Measurements from ENCODE around the gene ERLIN1. TPM values are rescaled to one million over a fixed set of nuclear protein-coding genes. Genes with fewer than 3 reads are reported as not detected.

Gene ERLIN1
- total and polyA plus RNA-seq, 4 donors, result 21.7 to 85.4 (median 70.0) TPM

DNA sequence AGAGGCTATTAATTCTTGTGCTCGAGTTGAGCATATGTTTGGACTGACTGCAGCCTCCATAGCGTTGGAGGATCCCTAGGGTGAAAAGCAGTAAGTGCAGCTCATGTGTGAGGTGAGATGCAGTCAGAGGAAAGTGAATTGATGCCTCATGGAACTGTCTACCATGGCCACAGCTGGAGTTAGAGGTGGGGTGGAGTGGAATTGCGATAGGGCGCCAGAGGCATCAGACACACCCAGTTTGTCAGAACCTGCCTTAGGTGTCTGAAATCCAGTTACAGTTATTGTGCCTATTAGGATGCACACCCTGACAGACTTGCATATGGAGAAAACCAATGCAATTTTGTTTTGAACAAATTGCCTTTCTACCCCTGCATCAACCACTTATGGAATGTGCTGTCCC is 39.4 kb downstream of the ERLIN1 start:
- no peak overlapping the region for H3K4me3 ChIP-seq (ENCODE audit: low read depth in 1 of 3, low read length in 3 of 3)
- no peaks in the 10 kb centered on the region for H3K27me3 ChIP-seq (ENCODE audit: control insufficient read depth in 4 of 4, insufficient read depth in 4 of 4, low read length in 3 of 4)
- peaks cover 0 to 13% (median 9%) of the 10 kb centered on the region in 4 donors for H3K36me3 ChIP-seq (ENCODE audit: control insufficient read depth in 4 of 4, insufficient read depth in 3 of 4, low read depth in 1 of 4, low read length in 3 of 4)
- no peaks in the 10 kb centered on the region for H3K9me3 ChIP-seq (ENCODE audit: control insufficient read depth in 4 of 4, low read length in 3 of 4)
- DNase-seq (ENCODE audit: low spot score), result no peak
- H3K27ac ChIP-seq (ENCODE audit: low read depth in 1 of 2, low read length in 2 of 2), result peak overlapping the region in 1 of 2 donors; percentile 28
- WGBS, result 91% methylated on average over 4 of the region's 4 CpGs
- H3K4me1 ChIP-seq (ENCODE audit: control insufficient read depth in 4 of 4, insufficient read depth in 4 of 4, low read length in 3 of 4), result peaks cover 2 to 10% (median 4%) of the 10 kb centered on the region in 4 donors
- TF ChIP-seq, protein P1, sequence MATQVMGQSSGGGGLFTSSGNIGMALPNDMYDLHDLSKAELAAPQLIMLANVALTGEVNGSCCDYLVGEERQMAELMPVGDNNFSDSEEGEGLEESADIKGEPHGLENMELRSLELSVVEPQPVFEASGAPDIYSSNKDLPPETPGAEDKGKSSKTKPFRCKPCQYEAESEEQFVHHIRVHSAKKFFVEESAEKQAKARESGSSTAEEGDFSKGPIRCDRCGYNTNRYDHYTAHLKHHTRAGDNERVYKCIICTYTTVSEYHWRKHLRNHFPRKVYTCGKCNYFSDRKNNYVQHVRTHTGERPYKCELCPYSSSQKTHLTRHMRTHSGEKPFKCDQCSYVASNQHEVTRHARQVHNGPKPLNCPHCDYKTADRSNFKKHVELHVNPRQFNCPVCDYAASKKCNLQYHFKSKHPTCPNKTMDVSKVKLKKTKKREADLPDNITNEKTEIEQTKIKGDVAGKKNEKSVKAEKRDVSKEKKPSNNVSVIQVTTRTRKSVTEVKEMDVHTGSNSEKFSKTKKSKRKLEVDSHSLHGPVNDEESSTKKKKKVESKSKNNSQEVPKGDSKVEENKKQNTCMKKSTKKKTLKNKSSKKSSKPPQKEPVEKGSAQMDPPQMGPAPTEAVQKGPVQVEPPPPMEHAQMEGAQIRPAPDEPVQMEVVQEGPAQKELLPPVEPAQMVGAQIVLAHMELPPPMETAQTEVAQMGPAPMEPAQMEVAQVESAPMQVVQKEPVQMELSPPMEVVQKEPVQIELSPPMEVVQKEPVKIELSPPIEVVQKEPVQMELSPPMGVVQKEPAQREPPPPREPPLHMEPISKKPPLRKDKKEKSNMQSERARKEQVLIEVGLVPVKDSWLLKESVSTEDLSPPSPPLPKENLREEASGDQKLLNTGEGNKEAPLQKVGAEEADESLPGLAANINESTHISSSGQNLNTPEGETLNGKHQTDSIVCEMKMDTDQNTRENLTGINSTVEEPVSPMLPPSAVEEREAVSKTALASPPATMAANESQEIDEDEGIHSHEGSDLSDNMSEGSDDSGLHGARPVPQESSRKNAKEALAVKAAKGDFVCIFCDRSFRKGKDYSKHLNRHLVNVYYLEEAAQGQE (IDR thresholded peaks at IDR 0.05), result no peak
- TF ChIP-seq FOXA2 (IDR thresholded peaks at IDR 0.05) (no peak), FOXA1 (IDR thresholded peaks at IDR 0.05) (no peak), HNF4G (IDR thresholded peaks at IDR 0.05) (no peak), EGR1 (IDR thresholded peaks at IDR 0.05; ENCODE audit: low read depth in 2 of 2) (no peak), NR2F2 (IDR thresholded peaks at IDR 0.05) (no peak), TAF1 (conservative IDR thresholded peaks at IDR 0.05) (no peak), YY1 (IDR thresholded peaks at IDR 0.05) (no peak), SP1 (IDR thresholded peaks at IDR 0.05) (no peak), RAD21 (IDR thresholded peaks at IDR 0.05) (no peak), RXRA (IDR thresholded peaks at IDR 0.05) (no peak), HNF4A (conservative IDR thresholded peaks at IDR 0.05) (no peak), JUND (IDR thresholded peaks at IDR 0.05) (no peak), GABPA (IDR thresholded peaks at IDR 0.05 in 1 of 2, conservative IDR thresholded peaks at IDR 0.05 in 1 of 2) (no peak)
- TF ChIP-seq, protein P2, sequence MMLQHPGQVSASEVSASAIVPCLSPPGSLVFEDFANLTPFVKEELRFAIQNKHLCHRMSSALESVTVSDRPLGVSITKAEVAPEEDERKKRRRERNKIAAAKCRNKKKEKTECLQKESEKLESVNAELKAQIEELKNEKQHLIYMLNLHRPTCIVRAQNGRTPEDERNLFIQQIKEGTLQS (IDR thresholded peaks at IDR 0.05), result no peak
- TF ChIP-seq, protein P3, sequence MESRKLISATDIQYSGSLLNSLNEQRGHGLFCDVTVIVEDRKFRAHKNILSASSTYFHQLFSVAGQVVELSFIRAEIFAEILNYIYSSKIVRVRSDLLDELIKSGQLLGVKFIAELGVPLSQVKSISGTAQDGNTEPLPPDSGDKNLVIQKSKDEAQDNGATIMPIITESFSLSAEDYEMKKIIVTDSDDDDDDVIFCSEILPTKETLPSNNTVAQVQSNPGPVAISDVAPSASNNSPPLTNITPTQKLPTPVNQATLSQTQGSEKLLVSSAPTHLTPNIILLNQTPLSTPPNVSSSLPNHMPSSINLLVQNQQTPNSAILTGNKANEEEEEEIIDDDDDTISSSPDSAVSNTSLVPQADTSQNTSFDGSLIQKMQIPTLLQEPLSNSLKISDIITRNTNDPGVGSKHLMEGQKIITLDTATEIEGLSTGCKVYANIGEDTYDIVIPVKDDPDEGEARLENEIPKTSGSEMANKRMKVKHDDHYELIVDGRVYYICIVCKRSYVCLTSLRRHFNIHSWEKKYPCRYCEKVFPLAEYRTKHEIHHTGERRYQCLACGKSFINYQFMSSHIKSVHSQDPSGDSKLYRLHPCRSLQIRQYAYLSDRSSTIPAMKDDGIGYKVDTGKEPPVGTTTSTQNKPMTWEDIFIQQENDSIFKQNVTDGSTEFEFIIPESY (IDR thresholded peaks at IDR 0.05), result no peak
- TF ChIP-seq, protein P4, sequence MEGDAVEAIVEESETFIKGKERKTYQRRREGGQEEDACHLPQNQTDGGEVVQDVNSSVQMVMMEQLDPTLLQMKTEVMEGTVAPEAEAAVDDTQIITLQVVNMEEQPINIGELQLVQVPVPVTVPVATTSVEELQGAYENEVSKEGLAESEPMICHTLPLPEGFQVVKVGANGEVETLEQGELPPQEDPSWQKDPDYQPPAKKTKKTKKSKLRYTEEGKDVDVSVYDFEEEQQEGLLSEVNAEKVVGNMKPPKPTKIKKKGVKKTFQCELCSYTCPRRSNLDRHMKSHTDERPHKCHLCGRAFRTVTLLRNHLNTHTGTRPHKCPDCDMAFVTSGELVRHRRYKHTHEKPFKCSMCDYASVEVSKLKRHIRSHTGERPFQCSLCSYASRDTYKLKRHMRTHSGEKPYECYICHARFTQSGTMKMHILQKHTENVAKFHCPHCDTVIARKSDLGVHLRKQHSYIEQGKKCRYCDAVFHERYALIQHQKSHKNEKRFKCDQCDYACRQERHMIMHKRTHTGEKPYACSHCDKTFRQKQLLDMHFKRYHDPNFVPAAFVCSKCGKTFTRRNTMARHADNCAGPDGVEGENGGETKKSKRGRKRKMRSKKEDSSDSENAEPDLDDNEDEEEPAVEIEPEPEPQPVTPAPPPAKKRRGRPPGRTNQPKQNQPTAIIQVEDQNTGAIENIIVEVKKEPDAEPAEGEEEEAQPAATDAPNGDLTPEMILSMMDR (IDR thresholded peaks at IDR 0.05; ENCODE audit: low read depth, low read length, missing input control), result no peak
- TF ChIP-seq, protein P5, sequence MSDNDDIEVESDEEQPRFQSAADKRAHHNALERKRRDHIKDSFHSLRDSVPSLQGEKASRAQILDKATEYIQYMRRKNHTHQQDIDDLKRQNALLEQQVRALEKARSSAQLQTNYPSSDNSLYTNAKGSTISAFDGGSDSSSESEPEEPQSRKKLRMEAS (IDR thresholded peaks at IDR 0.05), result no peak
- no peak overlapping the region for H3K9ac ChIP-seq (ENCODE audit: low read depth in 1 of 2, low read length in 2 of 2)
